Inflammatory macrophage (primary cell): ENCODE results near the gene ZNF354B.
"Not testable (repeated sequence)": the region's sequence is repeated elsewhere in the genome, so short reads cannot be mapped to it uniquely, and the experiment has no call there.

Source experiments
- DNase-seq, 2 donors: peaks; one replicate each; pipeline ENCODE4 v3.0.0-alpha.2; 2020 to 2022
- total RNA-seq, 18 experiments: gene quantifications; one replicate each; lab custom pipeline; 2026; ENCODE audit warnings: mixed read lengths in 6 of 18, inconsistent platforms in 2 of 18; lab: John Stamatoyannopoulos, UW

The ZNF354B gene
- 2.1 to 8.4 (median 4.3) reads per million in 18 experiments for total RNA-seq

- peak; percentile 95 to 96 for DNase-seq
These were observed at the start of gene ZNF354B for GRCh38 chr5:178859625-178860521. Gene ZNF354B (plus strand): TSS chr5:178859953. CDS start chr5:178861048, 1,095 bp downstream.

GRCh38 chr5:178817506-178817905 lies 42.2 kb upstream of the ZNF354B start:
- DNase-seq: no peak

- DNase-seq: no peak
These were observed 41.7 kb upstream of the ZNF354B start for GRCh38 chr5:178818094-178818493.

DNA sequence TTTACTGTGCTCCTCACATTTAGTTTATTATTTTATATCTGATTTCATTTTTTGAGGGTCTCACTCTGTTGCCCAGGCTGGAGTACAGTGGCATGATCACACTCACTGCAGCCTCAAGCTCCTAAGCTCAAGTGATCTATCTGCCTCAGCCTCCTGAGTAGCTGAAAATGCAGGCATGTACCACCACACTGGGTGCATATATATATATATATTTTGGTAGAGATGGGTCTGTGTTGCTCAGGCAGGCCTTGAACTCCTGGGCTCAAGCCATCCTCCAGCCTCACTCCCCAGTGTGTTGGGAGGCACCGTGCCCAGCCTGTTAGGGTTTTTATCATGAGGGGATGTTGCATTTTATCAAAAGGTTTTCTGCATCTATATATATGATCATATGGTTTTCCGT lies 39.8 kb upstream of the ZNF354B start:
- DNase-seq: no peak

DNA sequence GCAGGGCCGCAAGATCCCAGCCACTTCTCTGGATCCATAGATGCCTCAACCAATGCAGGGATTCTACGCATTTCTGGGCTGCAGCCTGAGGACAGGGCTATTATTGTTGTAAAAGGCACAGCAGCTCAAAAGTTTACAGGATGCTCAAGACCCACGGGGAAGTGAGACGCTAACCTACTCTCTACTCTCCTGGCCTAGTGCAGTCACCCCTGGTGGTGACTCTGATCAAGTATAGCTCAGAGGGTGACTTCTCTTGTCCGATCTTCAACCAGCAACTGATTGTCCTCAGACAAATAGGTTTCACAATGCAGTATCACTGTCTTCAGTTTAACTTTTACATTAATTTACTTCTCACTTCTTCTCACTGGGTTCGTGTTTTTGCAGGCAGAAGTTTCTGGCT lies 34.3 kb upstream of the ZNF354B start:
- no peak for DNase-seq

DNA sequence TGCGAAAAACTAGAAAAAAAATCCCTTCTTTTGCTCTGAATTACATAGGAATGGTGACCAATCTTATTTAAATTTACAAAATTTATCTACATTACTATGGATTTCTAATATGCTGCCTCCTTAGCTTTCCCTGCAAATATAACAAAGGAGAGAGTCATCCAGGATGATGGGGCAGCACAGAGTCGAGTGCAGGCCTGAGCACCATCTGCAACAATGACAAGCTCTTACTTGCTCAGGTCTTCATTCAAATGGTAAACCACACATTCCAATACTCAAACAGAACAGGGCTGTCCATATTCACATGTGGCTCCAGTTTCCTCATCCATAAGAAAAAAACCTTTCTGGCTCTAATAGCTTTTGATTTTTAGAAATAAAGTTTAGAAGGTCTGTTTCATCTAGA lies 33.5 kb upstream of the ZNF354B start:
- DNase-seq: no peak

- no peak for DNase-seq
These were observed 32.1 kb upstream of the ZNF354B start for GRCh38 chr5:178827636-178828035.

DNA sequence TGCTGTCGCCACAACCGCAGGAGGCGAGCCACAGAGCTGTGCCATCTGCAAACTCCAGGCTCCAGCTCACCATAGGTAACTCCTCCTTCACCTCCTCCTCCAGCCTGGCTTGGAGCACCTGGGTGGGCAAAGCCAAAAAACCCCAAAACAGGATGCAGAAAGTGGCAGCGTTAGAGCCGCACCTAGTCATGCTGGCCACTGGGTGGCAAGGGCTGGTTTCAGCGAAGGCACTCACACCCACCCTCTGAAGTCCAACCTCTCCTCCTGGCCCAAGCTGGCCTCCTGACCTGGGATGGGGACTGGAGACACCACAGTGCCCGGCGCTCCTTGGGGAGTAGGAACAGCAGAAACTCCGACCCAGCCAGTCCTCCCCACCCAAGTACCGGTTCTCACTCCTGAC lies 28.7 kb upstream of the ZNF354B start:
- no peak for DNase-seq

GRCh38 chr5:178832618-178833201 lies 27.0 kb upstream of the ZNF354B start:
- no peak for DNase-seq

GRCh38 chr5:178836628-178837027 lies 23.1 kb upstream of the ZNF354B start:
- no peak for DNase-seq

GRCh38 chr5:178838695-178839318 lies 20.9 kb upstream of the ZNF354B start:
- not testable (repeated sequence) for DNase-seq

DNA sequence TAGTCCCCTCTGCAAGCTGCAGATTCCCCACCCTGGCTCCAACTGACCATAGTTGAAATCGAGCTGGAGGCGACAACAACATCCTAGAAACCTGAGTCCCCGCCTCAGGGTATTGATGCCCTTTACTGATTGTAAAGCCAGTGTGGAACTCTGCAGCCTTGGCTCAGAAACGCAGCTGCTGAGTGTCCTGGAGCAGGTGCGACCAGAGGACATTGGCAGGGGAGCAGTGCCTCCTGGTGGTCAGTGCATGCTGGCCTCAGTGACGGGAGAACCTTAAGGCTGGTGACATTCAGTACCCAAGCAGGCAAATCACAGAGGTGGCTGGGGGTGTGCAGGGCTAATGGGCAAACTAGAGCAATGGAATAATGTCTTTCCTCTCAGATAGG lies 20.4 kb upstream of the ZNF354B start:
- DNase-seq: peak; percentile 53

- not testable (repeated sequence) for DNase-seq
These were observed 19.4 kb upstream of the ZNF354B start for GRCh38 chr5:178840399-178840798.

DNA sequence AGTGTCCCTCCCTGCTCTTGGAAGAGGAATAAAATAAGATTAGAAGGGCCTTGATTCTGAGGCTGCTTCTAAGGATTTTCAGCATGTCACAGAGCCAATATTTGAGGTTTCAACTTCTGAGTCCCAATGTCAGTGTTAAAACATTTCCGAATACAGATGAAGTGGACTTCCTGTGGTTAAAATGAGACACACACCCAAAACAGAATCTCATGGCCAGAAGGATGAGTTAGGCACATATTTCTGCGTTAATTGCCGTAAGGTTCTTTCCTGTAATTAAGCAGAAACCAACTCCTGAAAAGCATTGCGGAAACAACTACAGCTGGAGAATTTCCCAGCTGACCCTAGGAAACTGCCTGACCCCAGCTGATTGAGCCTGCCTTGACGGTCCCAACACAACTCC lies 10.4 kb upstream of the ZNF354B start:
- no peak for DNase-seq

DNA sequence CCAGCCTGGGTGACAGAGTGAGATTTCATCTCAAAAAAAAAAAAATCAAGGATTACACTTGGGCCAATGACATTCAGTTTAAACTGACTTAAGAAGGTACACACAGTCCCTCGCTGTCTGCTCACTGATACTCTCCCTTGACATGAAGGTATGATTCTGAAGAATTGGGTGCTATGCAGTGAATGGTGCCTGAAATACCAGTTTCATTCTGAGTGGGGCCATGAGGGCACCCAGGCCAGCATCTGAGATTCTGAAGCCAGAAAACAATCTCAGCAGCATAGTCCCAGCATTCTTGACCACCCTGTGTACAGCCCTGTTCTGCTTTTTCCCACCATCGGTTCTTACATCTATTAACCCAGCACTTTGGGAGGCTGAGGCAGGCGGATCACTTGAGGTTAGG lies 7.8 kb upstream of the ZNF354B start:
- DNase-seq: no peak

GRCh38 chr5:178854284-178854683 lies 5.5 kb upstream of the ZNF354B start:
- DNase-seq: no peak

DNA sequence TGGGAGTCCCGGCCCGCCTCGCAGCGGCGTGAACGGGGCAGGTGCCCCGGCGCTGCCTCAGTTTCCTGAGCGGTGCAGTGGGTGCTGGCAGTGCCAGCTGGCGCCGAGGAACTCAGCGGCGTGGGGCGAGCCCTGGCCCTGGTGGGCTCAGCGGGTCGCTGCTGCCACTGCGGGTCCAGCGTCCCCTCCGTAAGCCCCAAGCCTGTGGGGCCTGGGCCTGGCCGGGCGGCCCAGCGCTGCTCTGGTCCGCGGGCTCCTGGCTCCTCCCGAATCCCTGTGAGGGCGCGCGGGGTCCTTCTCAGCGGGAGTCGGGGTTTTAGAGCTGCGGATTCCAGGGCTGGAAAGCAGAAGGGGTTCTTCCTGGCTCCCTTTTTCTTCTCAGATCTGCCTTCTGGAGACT lies 862 bp downstream of the ZNF354B start:
- not testable (repeated sequence) for DNase-seq

DNA sequence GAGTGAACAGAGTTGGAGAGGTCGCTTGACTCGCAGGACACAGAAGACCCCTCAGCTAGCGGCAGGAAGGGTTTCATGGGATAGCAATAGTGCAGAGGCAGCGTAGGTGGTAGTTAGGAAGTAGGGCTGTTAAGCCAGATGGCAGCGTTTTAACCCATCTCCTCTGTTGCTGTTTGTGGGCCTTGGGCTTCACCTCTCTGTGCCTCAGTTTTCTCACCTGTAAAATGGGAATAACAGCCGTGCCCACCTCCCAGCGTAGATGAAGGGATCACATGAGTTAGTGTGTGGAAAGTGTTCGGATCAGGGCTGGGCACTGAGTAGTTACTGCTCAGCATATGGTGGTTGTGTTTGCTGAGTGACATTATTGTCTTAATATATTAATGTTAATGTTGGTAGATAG lies 1.9 kb downstream of the ZNF354B start:
- DNase-seq: no peak

- DNase-seq: peak in 1 of 2 donors; percentile 17
These were observed 7.2 kb downstream of the ZNF354B start for GRCh38 chr5:178866946-178867345.

- DNase-seq: no peak
These were observed 9.8 kb downstream of the ZNF354B start for GRCh38 chr5:178869577-178869976.

DNA sequence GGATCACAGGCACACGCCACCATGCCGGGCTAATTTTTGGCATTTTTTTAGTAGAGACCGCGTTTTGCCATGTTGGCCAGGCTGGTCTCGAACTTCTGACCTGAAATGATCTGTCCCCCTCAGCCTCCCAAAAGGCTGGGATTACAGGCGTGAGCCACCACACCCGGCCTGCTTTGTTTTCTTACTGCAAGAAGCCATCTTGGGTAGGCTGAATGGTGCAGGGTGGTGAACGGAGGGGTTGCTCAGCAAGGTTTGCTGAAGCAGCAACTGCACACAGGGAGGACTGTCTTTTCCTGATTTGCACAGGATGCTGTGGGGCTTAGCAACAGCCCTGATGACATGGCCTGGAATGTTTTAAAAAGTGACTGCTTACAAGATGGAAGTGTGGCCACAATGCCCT lies 10.7 kb downstream of the ZNF354B start:
- DNase-seq: no peak

GRCh38 chr5:178872302-178872701 lies 12.5 kb downstream of the ZNF354B start:
- DNase-seq: no peak

GRCh38 chr5:178883115-178883694 lies 23.5 kb downstream of the ZNF354B start:
- DNase-seq: not testable (repeated sequence)
